ENCODE results near the gene TREML1. TPM values are rescaled to one million over a fixed set of nuclear protein-coding genes. Genes with fewer than 3 reads are reported as not detected.

TREML1 gene
- total and polyA plus RNA-seq, 4 donors, result 0.39 to 2.1 (median 1.5) TPM

DNA sequence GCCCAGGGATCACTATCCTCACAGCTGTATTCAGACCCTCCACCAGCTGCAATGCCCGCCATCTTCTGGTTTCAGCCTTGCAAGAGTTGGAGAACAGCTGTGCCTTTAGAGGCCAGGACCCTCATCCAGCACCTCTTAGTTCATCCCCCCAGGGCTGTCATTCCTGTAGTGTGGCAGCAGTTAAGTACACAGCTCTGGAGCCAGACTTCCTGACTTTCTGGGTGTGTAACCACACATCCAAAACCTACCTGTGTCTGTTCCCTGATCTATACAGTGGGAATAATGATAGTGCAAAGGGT, 9.2 kb upstream of the TREML1 start:
- Histone ChIP-seq H3K36me3 (ENCODE audit: control insufficient read depth, insufficient read depth, low read length) (no peaks in the 10 kb centered on the region), H3K4me3 (ENCODE audit: low read depth, low read length) (no peak overlapping the region), H3K27ac (ENCODE audit: low read depth, low read length) (no peak overlapping the region), H3K4me1 (ENCODE audit: control insufficient read depth, insufficient read depth, low read length) (peaks cover 4% of the 10 kb centered on the region), H3K27me3 (ENCODE audit: control insufficient read depth, insufficient read depth, low read length) (no peaks in the 10 kb centered on the region), H3K9me3 (ENCODE audit: control insufficient read depth, insufficient read depth, low read length) (no peaks in the 10 kb centered on the region)
- DNase-seq (ENCODE audit: low read depth in 4 of 6, low spot score in 6 of 6), result no peak
- WGBS (ENCODE audit: insufficient coverage), result 86% methylated on average over 1 of the region's 1 CpG

GRCh38 chr6:41162687-41163418, 8.7 kb upstream of the TREML1 start, which contains the start of gene TREM2:
Gene TREM2, minus strand, starts transcription at chr6:41163116. Its CDS starts 34 bp downstream, at chr6:41163082.
- Histone ChIP-seq H3K27me3 (ENCODE audit: control insufficient read depth, insufficient read depth, low read length) (no peaks in the 10 kb centered on the region), H3K4me1 (ENCODE audit: control insufficient read depth, insufficient read depth, low read length) (peaks cover 4% of the 10 kb centered on the region), H3K36me3 (ENCODE audit: control insufficient read depth, insufficient read depth, low read length) (no peaks in the 10 kb centered on the region), H3K27ac (ENCODE audit: low read depth, low read length) (no peak within 1 kb of the TSS), H3K4me3 (ENCODE audit: low read depth, low read length) (no peak within 1 kb of the TSS), H3K9me3 (ENCODE audit: control insufficient read depth, insufficient read depth, low read length) (no peaks in the 10 kb centered on the region)
- no peak for DNase-seq (ENCODE audit: low read depth in 4 of 6, low spot score in 6 of 6)
- 85% methylated on average over 8 of the region's 10 CpGs for WGBS (ENCODE audit: insufficient coverage)

DNA sequence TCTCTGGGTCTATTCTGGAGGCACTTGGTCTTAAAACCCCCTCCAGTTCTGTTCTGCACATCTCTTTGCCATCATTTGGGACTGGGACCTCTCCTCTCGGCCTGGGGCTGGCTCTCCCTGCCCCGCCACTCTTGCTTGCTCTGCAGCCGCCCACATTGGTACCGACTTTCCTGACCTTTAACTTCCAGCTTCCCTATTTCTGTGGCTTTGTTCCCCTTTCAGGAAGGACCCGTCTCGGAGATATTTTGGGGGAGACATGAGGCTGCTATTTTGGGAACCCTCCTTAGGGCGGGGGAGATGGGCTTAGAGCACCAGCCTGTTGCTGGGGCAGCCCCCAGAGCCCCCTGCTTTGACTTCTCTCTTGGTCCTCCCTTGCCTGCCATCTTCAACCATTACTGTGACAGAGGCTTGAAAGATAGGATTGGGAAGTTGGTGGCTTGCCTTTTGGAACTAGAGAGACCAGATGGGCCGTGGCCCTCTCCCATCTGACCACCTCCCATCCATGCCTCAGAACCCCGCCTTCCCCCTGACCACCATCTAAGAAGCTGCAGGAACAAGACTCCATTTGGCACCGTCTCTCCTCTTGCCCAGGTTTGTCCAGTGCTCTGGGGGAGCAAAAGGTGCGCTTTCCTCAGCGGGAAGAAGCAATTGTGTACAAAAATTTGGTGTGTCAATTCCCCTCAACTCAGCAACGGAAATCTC, 7.9 kb upstream of the TREML1 start:
- H3K4me3 ChIP-seq (ENCODE audit: low read depth, low read length), result no peak overlapping the region
- H3K27ac ChIP-seq (ENCODE audit: low read depth, low read length), result no peak overlapping the region
- WGBS (ENCODE audit: insufficient coverage), result 87% methylated on average over 6 of the region's 13 CpGs

DNA sequence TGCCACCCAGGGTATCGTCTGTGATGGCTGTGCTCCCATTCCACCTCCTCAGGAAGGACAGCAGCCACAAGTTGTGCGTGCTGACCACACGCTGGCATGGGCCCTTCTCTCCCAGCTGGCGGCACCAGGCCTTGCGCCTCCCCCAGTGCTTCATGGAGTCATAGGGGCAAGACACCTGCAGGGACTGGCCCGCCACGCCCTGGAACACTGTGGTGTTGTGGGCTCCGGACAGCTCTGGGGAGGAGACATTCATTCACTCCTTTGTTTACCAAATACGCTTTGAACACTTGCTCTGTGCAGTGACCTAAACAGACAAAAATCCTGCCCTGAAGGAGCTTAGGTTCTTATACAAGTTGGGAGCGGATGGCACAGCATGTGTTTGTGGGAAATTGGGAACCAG, 7.2 kb upstream of the TREML1 start:
- WGBS (ENCODE audit: insufficient coverage), result 94% methylated on average over 5 of the region's 10 CpGs

More for the DNA sequence above, 7.9 kb upstream of the TREML1 start:
- H3K4me1 ChIP-seq (ENCODE audit: control insufficient read depth, insufficient read depth, low read length), result peaks cover 4% of the 10 kb centered on the region
- no peaks in the 10 kb centered on the region for H3K9me3 ChIP-seq (ENCODE audit: control insufficient read depth, insufficient read depth, low read length)
- DNase-seq (ENCODE audit: low read depth in 4 of 6, low spot score in 6 of 6), result no peak
- H3K36me3 ChIP-seq (ENCODE audit: control insufficient read depth, insufficient read depth, low read length), result no peaks in the 10 kb centered on the region
- no peaks in the 10 kb centered on the region for H3K27me3 ChIP-seq (ENCODE audit: control insufficient read depth, insufficient read depth, low read length)

DNA sequence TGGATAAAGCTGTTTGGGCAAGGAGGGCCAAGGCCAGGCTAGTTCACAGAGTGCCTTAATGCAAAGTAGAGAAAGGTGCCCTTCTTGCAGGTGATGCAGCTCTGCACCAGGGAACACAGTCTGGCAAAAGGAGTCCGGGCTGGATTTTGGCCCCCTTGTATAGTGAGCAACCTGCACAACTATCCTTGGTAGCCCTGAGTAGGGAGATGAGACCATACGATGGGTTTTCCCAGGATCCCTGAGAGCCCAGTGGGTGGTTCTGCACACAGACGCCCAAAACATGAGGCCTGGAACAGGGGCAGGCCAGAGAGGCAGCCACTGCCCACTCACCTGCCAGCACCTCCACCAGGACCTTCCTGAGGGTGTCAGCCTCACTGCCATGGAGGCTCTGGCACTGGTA, 6.8 kb upstream of the TREML1 start:
- H3K36me3 ChIP-seq (ENCODE audit: control insufficient read depth, insufficient read depth, low read length), result no peaks in the 10 kb centered on the region
- no peak overlapping the region for H3K27ac ChIP-seq (ENCODE audit: low read depth, low read length)
- H3K9me3 ChIP-seq (ENCODE audit: control insufficient read depth, insufficient read depth, low read length), result no peaks in the 10 kb centered on the region
- no peaks in the 10 kb centered on the region for H3K27me3 ChIP-seq (ENCODE audit: control insufficient read depth, insufficient read depth, low read length)
- peaks cover 4% of the 10 kb centered on the region for H3K4me1 ChIP-seq (ENCODE audit: control insufficient read depth, insufficient read depth, low read length)
- H3K4me3 ChIP-seq (ENCODE audit: low read depth, low read length), result no peak overlapping the region
- DNase-seq (ENCODE audit: low read depth in 4 of 6, low spot score in 6 of 6), result no peak
- 78% methylated on average over 3 of the region's 3 CpGs for WGBS (ENCODE audit: insufficient coverage)

More for the DNA sequence above, 7.2 kb upstream of the TREML1 start:
- peaks cover 4% of the 10 kb centered on the region for H3K4me1 ChIP-seq (ENCODE audit: control insufficient read depth, insufficient read depth, low read length)
- H3K27me3 ChIP-seq (ENCODE audit: control insufficient read depth, insufficient read depth, low read length), result no peaks in the 10 kb centered on the region
- H3K27ac ChIP-seq (ENCODE audit: low read depth, low read length), result no peak overlapping the region
- no peak for DNase-seq (ENCODE audit: low read depth in 4 of 6, low spot score in 6 of 6)
- no peaks in the 10 kb centered on the region for H3K9me3 ChIP-seq (ENCODE audit: control insufficient read depth, insufficient read depth, low read length)
- H3K4me3 ChIP-seq (ENCODE audit: low read depth, low read length), result no peak overlapping the region
- no peaks in the 10 kb centered on the region for H3K36me3 ChIP-seq (ENCODE audit: control insufficient read depth, insufficient read depth, low read length)

- Histone ChIP-seq H3K4me1 (ENCODE audit: control insufficient read depth, insufficient read depth, low read length) (peaks cover 4% of the 10 kb centered on the region), H3K36me3 (ENCODE audit: control insufficient read depth, insufficient read depth, low read length) (no peaks in the 10 kb centered on the region), H3K27me3 (ENCODE audit: control insufficient read depth, insufficient read depth, low read length) (no peaks in the 10 kb centered on the region), H3K4me3 (ENCODE audit: low read depth, low read length) (no peak overlapping the region), H3K27ac (ENCODE audit: low read depth, low read length) (no peak overlapping the region), H3K9me3 (ENCODE audit: control insufficient read depth, insufficient read depth, low read length) (no peaks in the 10 kb centered on the region)
- WGBS (ENCODE audit: insufficient coverage), result 89% methylated on average over 7 of the region's 12 CpGs
- no peak for DNase-seq (ENCODE audit: low read depth in 4 of 6, low spot score in 6 of 6)
These were observed 5.4 kb upstream of the TREML1 start for GRCh38 chr6:41159415-41160082.

- Histone ChIP-seq H3K4me3 (ENCODE audit: low read depth, low read length) (no peak overlapping the region), H3K27ac (ENCODE audit: low read depth, low read length) (no peak overlapping the region), H3K4me1 (ENCODE audit: control insufficient read depth, insufficient read depth, low read length) (peaks cover 4% of the 10 kb centered on the region), H3K9me3 (ENCODE audit: control insufficient read depth, insufficient read depth, low read length) (no peaks in the 10 kb centered on the region), H3K27me3 (ENCODE audit: control insufficient read depth, insufficient read depth, low read length) (no peaks in the 10 kb centered on the region), H3K36me3 (ENCODE audit: control insufficient read depth, insufficient read depth, low read length) (no peaks in the 10 kb centered on the region)
- 96% methylated on average over 4 of the region's 5 CpGs for WGBS (ENCODE audit: insufficient coverage)
- DNase-seq (ENCODE audit: low read depth in 4 of 6, low spot score in 6 of 6), result no peak
These were observed 3.2 kb upstream of the TREML1 start for GRCh38 chr6:41157323-41157722.

- Histone ChIP-seq H3K4me1 (ENCODE audit: control insufficient read depth, insufficient read depth, low read length) (peaks cover 4% of the 10 kb centered on the region), H3K9me3 (ENCODE audit: control insufficient read depth, insufficient read depth, low read length) (no peaks in the 10 kb centered on the region), H3K27me3 (ENCODE audit: control insufficient read depth, insufficient read depth, low read length) (no peaks in the 10 kb centered on the region), H3K27ac (ENCODE audit: low read depth, low read length) (no peak overlapping the region), H3K4me3 (ENCODE audit: low read depth, low read length) (no peak overlapping the region), H3K36me3 (ENCODE audit: control insufficient read depth, insufficient read depth, low read length) (no peaks in the 10 kb centered on the region)
- DNase-seq (ENCODE audit: low read depth in 4 of 6, low spot score in 6 of 6), result no peak
- 94% methylated on average over 6 of the region's 6 CpGs for WGBS (ENCODE audit: insufficient coverage)
These were observed 2.6 kb upstream of the TREML1 start for GRCh38 chr6:41156771-41157170.

GRCh38 chr6:41156001-41156400, 1.9 kb upstream of the TREML1 start:
- WGBS (ENCODE audit: insufficient coverage), result 89% methylated on average over 4 of the region's 4 CpGs
- Histone ChIP-seq H3K27me3 (ENCODE audit: control insufficient read depth, insufficient read depth, low read length) (no peaks in the 10 kb centered on the region), H3K4me1 (ENCODE audit: control insufficient read depth, insufficient read depth, low read length) (peaks cover 4% of the 10 kb centered on the region), H3K9me3 (ENCODE audit: control insufficient read depth, insufficient read depth, low read length) (no peaks in the 10 kb centered on the region), H3K27ac (ENCODE audit: low read depth, low read length) (no peak overlapping the region), H3K4me3 (ENCODE audit: low read depth, low read length) (no peak overlapping the region), H3K36me3 (ENCODE audit: control insufficient read depth, insufficient read depth, low read length) (no peaks in the 10 kb centered on the region)
- no peak for DNase-seq (ENCODE audit: low read depth in 4 of 6, low spot score in 6 of 6)

All from spinal cord (tissue), 10 donors.